Endometrial microvascular endothelial cells (primary cell): ENCODE data around the gene WDR90. TPM values are rescaled to one million over a fixed set of nuclear protein-coding genes. Genes with fewer than 3 reads are reported as not detected.

Experiments
- in situ Hi-C: cut with HindIII; loops from 2 replicates; pipeline ENCODE4 v1.10.0; 2017; ENCODE audit warnings: low sequenced_read_pairs, low pct_unique_long_range_greater_than_20kb; ENCODE audit errors: inconsistent ontology term
- total RNA-seq: library from RNA; depleted of rRNA; stranded (reverse); fragments of >200 nt; gene quantifications from one replicate; pipeline ENCODE4 v1.2.3, GENCODE V29; 2015; ENCODE audit errors: inconsistent ontology term

WDR90 gene
- total RNA-seq, 1 donor from 2014 or later, result 39.7 TPM

DNA sequence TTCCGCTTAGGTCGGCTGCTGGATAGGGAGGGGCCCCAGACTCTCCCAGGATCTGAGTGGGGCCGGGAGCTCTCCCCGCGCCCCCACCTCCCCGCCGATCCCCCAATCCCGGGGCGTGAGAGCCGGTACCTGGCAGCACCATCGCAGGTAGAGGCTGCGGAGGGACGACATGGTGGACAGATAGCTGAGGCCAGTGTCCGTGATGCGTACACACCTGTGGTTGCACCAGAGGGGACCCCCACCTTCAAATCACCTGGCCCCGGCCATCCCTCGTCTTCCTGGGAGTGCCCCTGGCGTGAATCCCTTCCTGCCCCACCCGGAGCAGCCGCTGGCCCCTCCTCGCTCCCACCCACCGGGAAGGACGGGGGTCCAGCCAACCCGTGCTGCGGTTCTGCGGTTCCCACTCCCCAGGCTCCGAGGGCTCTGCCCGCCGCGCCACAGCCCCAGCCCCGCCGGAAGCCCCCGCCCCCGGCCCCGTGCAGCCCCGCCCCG lies 45.7 kb downstream of the WDR90 start:
- in situ Hi-C loops, result no loop called here

DNA sequence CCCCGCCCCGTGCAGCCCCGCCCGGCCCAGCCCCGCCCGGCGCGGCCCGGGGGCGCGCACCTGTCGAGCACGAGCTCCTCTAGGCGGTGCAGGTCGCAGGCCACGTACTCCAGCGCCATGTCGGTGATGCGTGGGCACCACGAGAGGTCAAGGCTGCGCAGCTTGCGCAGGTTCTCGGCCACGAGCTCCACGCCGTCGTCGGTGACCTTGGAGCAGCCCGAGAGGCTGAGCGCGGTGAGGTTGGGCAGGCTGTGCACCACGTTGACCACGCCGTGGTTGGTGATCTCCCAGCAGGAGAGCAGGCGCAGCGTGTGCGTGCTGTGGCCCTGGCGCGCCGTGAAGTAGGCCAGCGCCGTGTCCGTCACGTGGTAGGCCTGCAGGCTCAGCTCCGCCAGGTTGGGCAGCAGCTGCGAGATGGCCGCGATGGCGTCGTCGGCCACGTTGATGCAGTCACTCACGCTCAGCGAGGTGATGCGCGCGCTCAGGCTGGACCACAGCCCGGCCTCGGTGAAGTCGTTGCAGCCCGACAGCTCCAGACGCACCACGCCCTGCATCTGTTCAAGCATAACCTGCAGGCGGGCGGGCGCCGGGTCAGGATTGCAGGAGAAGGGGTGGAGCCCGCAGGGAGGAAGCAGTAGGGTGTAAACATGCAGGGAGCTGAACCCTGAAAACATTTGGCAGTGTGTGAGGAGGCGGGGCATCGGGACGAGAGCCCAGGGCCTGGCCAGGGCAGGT lies 46.4 kb downstream of the WDR90 start:
- in situ Hi-C loops, result no loop called here

DNA sequence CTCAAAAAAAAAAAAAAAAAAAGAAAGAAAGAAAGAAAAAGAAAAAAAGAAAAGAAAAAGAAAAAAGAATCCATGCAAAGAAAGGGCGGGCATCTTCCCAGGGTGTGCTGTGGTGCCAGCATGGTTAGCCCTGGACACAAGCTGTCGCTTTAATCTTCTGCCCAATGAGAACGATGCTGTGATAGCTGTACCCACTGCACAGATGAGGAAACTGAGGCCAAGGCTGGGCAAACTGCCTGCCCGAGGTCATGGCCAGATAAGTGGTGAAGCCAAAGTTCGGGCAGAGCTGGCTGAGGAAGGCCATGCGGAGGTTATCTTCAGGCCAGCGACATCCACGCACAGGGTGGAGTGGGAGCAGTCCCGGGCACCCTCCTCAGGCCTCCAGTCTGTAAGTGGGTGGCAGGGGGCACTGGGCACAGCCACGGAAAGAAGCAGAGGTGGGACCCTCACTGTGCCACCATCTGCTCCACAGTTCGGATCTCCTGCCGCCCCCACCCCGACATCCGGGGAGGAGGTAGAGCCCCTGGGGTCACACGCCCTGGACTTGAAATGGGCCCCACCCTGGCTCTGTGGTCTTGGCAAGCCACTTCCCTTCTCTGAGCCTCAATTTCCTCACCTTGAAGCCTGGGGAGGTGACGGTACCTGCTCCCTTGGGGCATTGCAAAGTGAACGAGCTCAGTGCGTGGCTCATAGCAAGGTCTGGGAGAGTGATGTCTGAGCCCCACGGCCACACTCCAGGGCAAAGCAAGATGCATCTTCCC lies 49.9 kb downstream of the WDR90 start:
- in situ Hi-C loops, result no loop called here

DNA sequence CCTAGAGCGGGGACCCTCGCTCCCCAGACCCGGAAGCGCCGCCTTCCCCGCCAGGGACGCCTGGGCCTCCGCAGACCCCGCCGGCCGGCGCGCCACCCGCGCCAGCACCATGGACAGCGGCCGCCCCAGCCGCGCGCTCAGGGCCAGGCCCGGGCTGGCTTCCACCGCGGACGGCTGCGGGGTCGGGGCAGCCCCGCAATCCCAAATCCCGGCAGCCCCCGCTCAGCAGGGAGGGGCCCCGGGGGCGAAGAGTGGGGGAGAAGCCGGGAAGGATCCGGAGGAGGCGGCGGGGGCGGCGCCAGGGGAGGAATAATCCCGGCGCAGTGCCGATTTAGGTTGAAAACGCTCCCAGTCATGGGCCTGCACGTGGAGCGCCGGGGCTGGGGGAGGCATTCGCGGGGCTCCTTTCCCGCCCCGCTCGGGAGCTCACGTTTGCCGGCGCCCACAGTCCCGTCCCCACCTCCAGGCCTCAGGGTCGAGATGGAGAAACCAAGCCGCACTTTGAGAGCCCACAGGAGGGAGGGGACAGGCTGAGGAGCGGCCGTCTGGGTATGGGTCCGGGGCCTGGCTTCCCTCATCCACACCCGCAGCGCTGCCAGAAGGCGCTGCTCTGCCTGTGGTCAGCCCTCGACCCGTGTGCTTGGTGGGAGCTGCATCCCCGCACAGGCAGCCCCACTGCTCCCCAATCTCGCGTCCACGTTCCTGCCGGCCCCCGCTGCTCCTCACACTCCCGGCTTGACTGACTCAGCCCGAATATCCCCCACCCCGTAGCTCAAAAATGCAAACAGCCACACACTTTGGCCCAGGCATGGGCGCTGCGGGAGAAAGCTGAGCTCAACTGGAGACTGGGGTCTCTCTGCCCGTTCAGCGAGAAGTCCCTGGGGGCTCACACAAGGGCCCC lies 51.8 kb downstream of the WDR90 start:
- in situ Hi-C loops, result no loop called here

DNA sequence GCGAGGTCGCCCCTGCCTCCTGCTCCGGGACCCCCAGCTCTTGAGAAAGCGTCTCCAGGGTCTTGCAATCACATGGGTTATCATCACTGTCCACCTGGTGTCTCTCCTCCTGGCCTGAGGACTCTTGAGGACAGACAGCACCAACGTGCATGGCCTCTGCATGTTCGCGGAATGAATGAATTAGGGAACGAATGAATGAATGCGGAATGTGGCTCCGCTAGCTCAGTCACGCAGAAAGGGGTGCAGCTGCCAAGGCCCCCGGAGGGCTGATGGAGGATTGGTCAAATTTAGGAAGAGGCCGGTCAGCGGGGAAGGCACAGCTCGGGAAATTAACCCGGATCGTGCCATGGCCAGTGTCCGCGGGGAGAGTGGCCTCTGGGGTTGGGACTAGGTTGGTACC lies 53.2 kb downstream of the WDR90 start:
- in situ Hi-C loops, result no loop called here

DNA sequence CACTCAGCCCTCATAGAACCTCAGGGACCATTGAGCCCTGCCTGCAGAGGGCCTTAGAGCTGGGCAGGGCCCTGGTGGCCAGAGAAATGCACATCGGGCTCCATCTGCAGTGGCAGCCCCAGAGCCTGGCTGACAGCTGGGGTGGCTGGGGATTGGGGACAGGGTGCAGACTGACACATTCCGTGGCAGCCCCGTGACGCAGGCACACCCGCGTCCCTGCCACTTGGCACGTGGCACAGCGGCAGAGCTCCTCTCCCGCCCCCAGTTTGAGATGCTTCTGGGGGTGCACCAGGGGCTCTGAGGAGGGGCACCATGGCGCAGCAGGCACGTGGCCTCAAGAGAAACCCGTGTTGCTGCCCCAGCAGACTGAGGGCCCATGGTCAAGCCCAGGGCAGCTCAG lies 54.2 kb downstream of the WDR90 start:
- in situ Hi-C loops, result no loop called here

DNA sequence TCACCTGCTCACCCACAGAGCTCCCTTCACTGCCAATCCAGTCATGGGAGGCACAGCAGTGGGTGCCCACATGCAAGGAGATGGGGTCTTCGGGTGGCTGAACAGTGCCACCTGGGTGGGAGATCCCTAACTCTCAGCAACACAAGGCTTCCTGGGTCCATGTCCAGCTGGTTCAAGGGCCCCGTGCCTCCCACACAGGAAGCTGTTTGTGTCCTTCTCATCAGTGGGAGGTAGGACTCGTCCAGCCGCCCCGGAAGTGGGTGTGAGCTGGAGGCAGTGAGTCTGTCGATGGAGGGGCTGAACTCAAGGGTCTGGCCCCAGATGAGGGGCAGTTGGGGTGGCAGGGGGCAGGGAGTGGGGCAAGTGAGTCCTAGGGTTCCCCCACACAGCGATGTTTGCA lies 54.9 kb downstream of the WDR90 start:
- in situ Hi-C loops, result no loop called here

DNA sequence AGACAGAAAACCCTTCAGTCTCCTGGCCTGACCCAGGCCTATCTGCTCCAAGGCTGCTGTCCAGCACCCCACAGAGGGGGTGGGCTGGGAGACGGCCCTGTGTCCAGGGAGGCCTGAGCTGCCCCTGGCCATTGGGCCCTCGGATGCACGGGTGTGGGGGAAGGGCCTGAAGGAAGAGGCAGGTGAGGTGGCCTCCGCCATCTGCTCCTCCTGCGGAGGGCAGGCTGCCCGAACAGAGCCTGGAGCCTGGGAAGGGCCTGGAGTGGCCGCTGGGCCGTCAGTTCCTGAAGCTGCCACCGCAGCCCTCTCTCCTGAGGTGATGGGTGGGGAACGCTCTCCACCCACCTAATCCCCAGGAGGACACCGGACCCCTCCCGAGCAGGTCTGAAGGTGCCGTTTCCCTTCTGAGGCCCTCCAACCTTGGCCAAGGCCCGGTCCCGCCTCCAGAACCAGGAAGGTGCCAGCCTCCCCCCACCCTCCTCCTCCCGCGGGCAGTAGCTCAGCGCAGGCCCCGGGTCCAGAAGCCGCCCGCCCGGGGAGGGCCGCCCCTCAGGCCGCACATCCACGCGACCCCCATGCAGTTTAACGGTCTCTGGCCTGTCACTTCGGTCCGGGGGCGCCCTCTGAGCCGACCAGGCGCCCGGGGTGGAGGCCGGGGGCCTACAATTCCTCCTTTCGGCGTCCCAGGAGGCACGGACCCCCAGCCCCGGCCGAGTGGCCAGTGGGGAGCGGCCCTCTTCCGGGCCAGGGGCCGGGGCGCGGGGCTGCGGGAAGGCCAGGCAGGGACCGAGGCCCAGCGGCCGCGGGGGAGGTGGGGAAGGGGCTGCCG lies 55.6 kb downstream of the WDR90 start:
- in situ Hi-C loops, result no loop called here

DNA sequence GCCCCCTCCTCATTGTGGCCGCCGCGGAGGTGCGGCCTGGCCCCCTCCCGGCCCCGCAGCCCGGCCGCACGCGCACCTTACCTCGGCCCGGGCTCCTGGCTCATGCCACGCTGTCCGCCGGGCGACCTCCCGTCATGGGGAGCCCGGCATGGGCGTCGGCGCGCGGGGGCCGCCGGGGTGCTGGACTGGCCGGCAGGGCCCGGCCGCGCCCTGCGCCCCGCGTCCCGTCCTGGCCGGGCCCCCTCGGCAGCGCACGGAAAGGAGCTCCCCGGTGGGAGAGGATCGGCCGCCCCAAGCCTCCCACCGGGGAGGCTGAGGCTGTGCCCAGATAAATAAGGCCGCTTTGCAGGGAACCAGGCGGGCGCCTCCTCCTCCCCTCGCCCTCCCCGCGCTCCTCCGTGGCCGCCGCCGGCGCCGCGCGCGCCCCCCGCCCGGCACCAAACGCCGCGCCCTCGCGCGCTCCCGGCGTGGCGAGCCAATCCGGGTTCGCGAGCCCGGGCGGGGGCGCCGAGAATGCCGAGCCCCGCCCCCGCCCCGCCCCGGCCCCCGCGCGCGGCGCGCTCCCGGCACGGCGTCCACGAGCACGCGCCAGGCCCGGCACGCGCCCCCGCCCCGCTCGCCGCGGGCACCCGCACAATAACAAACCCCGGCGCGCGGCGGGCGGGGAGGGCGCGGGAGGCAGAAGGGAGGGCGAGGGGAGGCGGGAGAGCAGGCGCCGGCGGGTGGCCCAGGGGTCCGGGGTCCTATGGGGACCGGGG lies 56.4 kb downstream of the WDR90 start, which contains the start of gene FBXL16:
FBXL16 (minus strand) TSS at position 371 of the 758 bp plus-strand sequence. CDS start 8,396 bp downstream, outside the sequence.
- in situ Hi-C loops, result no loop called here

DNA sequence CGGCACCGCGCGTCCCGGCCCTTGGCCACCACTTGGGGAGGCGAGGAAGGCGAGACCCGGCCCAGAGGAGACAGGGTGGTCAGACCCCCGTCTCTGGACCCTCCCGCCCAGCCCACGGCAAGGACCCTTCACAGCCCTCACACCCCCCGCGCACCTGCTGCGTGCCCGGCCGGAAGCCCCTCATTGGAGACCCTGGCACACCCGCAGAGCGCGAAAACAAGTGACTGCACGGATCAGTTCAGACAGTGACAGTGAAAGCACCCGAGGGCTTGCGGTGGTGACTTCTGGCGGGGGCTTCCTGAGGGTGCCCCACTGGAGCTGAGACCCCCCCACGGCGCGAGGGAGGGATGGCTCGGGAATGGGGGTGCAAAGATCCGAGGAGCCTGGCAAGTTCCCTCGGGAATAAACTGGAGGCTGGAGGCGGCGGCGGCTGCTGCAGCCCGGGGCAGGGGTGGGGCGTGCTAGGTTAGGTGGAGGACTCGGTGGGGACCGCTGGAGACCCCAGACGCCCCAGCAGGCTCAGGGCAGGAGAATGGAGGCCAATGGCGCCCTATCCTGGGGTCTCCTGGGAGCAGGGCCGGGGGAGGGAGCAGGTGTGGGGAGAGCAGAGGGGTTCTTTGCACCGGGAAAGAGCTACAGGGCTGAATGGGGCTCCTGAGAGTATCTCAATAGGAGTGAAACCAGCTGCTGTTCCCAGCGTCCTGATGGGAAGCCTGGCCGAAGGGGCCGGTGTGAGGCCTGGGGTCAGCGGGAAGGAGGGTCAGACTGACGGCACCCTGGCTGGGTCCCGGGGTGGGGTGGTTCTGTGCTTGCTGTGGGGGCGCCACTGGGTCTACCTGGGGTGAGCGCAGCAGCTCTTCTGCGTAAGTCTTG lies 57.3 kb downstream of the WDR90 start:
- in situ Hi-C loops, result no loop called here

DNA sequence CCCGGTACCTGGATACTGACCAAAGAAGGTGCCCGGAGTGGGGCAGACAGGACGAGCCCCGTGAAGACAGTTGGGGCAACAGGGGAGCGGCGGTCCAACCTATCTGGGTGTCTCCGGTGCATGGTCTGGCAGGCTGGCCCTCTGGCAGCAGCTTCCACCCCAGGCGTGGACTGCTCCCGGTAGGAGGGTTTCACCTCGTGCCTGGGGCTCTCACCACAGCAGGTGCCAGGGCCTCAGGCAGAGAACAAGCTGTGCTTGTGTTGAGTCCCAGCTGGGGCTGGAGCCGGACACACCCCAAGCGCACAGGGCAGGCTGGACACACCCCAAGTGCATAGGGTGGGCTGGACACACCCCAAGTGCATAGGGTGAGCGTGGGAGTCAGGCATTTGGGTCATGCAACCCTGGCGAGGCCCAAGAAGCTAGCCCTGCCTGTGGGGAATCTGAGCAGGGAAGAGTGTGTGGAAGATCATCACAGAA lies 57.9 kb downstream of the WDR90 start:
- in situ Hi-C loops, result no loop called here

DNA sequence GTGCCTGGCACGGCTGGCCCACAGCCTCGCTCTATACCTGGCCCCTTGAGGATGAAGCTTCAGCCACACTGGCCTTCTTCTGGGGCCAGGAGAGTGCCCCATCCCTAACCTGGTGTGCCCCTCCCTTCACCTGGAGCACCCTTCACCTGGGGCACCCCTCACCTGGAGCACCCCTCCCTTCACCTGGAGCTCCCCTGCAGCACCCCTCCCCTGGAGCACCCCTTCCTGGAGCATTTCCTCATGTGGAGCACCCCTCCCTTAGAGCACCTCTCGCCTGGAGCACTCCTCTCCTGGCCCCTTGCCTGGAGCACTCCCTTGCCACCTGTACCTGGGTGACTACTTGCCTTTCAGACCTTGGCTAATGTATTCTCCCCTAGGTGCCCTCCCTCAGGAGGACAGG lies 58.9 kb downstream of the WDR90 start:
- in situ Hi-C loops, result no loop called here

DNA sequence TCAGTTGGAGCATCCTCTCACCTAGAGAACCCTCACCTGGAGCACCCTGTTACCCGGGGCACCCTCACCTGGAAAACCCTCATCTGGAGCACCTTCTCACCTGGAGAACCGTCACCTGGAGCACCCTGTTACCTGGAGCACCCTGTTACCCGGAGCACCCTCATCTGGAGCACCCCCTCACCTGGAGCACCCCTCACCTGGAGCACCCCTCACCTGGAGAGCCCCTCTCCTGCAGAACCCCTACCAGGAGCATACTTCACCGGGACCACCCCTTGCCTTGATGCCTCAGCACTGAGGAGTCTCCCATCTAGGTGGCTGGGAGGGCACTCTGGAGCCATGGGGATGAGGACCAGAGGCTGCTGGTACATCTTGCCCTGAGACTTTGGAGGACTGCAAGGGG lies 59.8 kb downstream of the WDR90 start:
- in situ Hi-C loops, result no loop called here

DNA sequence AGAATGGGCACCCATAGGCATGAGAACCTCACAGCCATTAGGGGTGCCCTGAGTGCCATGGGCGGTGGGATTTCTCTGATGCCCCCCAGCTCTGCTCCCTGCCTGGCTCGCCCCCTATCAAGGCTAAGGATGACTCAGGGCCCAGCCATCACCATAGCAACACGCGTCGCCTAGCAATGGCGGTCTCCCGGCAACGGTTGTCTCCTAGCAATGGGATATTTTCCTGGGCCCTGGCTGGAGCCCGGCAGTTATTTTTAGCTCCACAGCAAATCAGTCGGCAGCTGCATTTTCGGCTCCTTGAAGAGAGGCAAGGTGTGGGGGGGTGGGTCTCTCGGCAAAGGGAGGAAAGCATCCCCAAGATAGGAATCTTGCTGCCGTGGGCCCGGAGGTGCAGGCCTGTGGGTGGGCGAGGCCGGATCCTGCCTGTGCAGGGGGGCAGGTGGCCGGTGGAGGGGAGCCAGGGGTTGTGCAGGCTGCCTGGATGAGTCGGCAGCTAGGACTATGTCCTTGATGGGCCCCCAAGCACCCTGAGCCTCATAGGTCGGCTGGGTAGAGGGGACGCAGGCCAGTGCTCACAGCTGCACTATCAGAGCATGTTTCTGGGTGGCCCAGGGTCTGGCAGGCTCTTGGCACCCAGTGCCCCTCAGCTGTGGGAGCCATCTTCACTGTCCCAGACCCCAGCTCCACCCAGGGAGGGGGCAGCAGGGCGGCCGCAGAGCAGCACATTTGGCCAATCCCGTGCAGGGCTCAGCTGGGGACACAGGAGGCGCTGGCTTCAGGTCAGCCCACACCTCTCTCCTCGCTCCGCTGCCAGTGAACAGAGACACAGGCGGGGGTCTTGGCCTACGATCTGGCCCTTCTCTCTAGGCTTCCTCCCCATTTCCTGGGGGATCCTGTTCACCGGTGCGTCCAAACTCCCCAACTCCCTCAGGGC lies 60.7 kb downstream of the WDR90 start:
- in situ Hi-C loops, result no loop called here

DNA sequence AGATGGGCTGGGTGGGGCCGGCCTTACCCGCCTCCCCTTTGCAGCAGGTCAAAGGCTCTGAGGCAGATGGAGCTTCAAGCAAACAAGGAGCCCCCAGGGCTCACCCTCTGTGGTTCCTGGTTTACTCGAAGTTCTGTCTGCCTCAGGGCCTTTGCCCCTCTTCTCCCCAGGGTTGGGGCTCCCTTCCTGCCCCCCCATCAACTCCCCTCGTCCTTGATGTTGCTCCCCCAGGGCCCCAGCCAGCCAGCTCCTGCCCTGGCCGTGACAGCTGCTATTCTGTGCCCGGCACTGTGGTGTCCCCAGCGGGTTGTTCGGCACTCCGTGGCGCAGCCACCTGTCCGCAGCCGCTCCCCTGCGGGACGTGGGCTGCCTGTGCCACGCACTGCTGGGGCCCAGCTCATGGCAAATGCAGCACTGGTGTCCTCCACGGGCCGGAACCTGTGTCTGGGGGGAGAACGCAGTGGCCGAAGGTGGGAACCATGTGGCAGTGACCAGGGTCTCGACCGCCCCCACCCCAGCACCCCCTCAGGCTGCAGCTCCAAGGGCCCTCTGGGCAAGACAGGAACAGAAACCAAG lies 61.4 kb downstream of the WDR90 start:
- in situ Hi-C loops, result no loop called here
